Endothelial cell (in vitro differentiated cells): ENCODE data around the gene KRT2. TPM values are rescaled to one million over a fixed set of nuclear protein-coding genes. Genes with fewer than 3 reads are reported as not detected.

Experiments used
- DNase-seq: peaks from one replicate; pipeline ENCODE4 v3.0.0; 2021; ENCODE audit warnings: low spot score
- H3K27ac Mint-ChIP-seq: one replicate; pipeline ENCODE4 v1.8.0; 2021; ENCODE audit warnings: mixed read lengths, inconsistent platforms; ENCODE audit not compliant: unreplicated experiment
- H3K27me3 Mint-ChIP-seq: one replicate; pipeline ENCODE4 v1.8.0; 2021; ENCODE audit warnings: mild to moderate bottlenecking, moderate library complexity, mixed read lengths, inconsistent platforms; ENCODE audit not compliant: unreplicated experiment
- H3K36me3 Mint-ChIP-seq: one replicate; pipeline ENCODE4 v1.8.0; 2021; ENCODE audit warnings: mild to moderate bottlenecking, low read depth, mixed read lengths, inconsistent platforms; ENCODE audit not compliant: unreplicated experiment
- H3K4me1 Mint-ChIP-seq: one replicate; pipeline ENCODE4 v1.8.0; 2021; ENCODE audit warnings: mild to moderate bottlenecking, mixed read lengths, inconsistent platforms; ENCODE audit not compliant: unreplicated experiment
- H3K4me3 Mint-ChIP-seq: one replicate; pipeline ENCODE4 v1.8.0; 2021; ENCODE audit warnings: mild to moderate bottlenecking, mixed read lengths, inconsistent platforms; ENCODE audit not compliant: unreplicated experiment
- H3K9me3 Mint-ChIP-seq: one replicate; pipeline ENCODE4 v1.8.0; 2021; ENCODE audit warnings: mixed read lengths, inconsistent platforms; ENCODE audit not compliant: unreplicated experiment
- CTCF ChIP-seq: fragments of 200-600 bp; sonication (generic); IDR thresholded peaks from one replicate; pipeline ENCODE4 v1.5.0; 2021; ENCODE audit warnings: antibody characterized with exemption; ENCODE audit not compliant: unreplicated experiment
- total RNA-seq: library from RNA; stranded (reverse); fragmentation: NEBNext Ultra II Directional; extraction: Animal tissue kit (Norgen Biotek cat#: 25700); gene quantifications from one replicate; pipeline ENCODE4 v1.2.1, GENCODE V29; 2021; ENCODE audit not compliant: unreplicated experiment

KRT2 gene
- total RNA-seq, 1 donor from 2014 or later = not detected

DNA sequence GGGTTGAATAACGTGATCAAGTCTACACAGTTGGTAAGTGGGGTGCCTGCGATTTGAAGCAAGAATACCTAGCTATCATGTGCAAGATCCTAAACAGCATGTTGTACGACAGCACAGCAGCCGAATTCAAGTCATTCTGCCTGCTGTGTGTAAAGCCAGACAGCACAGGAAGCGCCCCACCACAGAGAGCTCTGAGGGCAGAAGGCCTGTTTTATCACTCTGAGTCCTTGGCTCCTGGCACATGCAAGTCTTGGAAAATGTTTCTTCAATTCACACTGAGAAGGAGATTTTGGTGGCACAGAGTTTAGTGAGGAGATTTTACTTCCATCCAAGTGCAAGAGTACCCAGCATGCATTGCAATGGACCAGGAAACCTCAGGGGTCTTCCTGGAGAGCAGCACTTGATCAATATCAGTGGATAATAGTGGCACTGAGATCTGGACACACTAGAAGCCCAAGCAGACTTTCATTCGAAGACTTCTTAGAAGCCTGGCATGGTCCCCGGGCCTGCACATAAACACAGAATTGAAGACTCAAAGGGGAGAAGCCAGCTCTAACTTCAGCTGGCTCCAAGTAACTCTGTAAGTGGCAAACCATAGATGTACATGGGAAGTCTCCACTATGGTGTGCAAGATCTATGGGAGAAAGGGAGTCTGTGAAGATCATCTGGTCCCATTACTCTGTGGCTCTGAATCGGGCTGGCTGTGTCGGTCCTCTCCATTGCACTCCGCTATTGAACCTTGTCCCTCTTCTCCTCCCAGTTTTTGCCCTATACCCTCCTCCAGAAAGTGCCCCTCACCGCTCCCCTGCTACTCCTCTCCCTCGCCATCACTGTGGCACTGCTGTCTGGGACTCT lies 29.7 kb upstream of the KRT2 start:
- no peak for TF ChIP-seq CTCF
- no peak overlapping the region for H3K4me3 Mint-ChIP-seq
- H3K4me1 Mint-ChIP-seq = no peaks in the 10 kb centered on the region
- no peaks in the 10 kb centered on the region for H3K36me3 Mint-ChIP-seq
- DNase-seq = no peak
- H3K27ac Mint-ChIP-seq = no peak overlapping the region
- no peaks in the 10 kb centered on the region for H3K9me3 Mint-ChIP-seq
- H3K27me3 Mint-ChIP-seq = peaks cover 10% of the 10 kb centered on the region

DNA sequence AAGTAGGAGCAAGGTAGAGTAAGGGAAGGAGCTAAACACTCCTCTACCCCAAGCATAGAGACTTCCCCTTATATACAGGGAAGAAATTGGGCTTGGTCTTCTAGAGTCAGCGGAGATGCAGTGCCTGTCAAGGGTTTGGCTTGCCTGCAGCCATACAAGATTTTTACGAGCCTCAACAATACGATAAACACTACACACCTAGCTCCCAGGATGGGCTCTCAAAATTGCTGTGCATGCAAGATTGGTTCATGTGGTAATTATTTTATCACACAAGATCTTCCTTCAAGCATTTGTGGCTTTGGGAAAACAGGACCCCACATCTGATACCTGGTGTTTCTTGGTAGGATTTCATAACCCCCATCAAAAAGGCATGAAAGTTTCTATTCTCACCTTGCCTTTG lies 28.4 kb upstream of the KRT2 start, which contains the start of gene KRT1:
TSS of gene KRT1 (minus strand) at position 45 of the 400 bp plus-strand sequence. CDS start 59 bp downstream, outside the sequence.
- Mint-ChIP-seq H3K36me3 (no peaks in the 10 kb centered on the region), H3K9me3 (no peaks in the 10 kb centered on the region), H3K4me1 (no peaks in the 10 kb centered on the region), H3K4me3 (no peak within 1 kb of the TSS), H3K27me3 (peaks cover 11% of the 10 kb centered on the region), H3K27ac (no peak within 1 kb of the TSS)
- DNase-seq = no peak
- no peak for TF ChIP-seq CTCF

DNA sequence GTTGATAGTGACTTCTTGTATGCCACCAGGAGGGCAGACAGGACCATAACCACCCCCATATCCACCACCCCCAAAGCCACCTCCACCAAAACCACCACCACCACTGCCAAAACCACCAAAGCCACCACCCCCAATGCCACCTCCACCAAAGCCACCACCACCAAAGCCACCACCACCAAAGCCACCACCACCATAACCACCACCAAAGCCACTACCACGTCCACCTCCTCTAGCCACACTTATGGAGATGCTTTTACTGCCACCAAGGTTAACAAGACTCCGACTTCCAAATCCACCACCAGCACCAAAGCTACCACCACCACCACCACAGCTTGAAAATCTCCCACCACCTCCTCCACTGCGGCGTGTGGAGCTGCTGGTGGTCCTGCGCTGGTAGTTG lies 27.9 kb upstream of the KRT2 start:
- no peak for DNase-seq
- H3K9me3 Mint-ChIP-seq = no peaks in the 10 kb centered on the region
- no peaks in the 10 kb centered on the region for H3K4me1 Mint-ChIP-seq
- no peaks in the 10 kb centered on the region for H3K36me3 Mint-ChIP-seq
- no peak for TF ChIP-seq CTCF
- H3K4me3 Mint-ChIP-seq = no peak overlapping the region
- H3K27me3 Mint-ChIP-seq = peaks cover 11% of the 10 kb centered on the region
- no peak overlapping the region for H3K27ac Mint-ChIP-seq

DNA sequence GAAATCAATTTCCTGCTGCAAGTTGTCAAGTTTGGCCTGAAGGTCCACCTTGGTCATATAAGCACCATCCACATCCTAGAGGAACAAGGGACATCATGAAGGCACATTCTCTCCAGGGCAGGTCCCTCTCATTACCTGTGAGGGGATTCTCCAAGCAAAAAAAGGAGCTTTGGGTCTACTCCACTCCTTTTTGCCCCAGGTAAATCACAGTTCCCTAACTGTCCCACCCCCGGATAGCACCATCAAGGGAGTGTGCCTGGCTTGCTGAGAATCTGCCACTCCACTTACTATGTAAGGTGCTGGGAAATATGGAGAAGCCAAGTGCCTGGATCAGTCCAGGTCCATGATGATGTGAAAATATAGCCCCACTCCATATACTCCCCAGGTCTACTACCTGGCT lies 25.7 kb upstream of the KRT2 start:
- no peak for DNase-seq
- peaks cover 4% of the 10 kb centered on the region for H3K27me3 Mint-ChIP-seq
- H3K4me3 Mint-ChIP-seq = no peak overlapping the region
- no peaks in the 10 kb centered on the region for H3K4me1 Mint-ChIP-seq
- no peaks in the 10 kb centered on the region for H3K9me3 Mint-ChIP-seq
- H3K27ac Mint-ChIP-seq = no peak overlapping the region
- H3K36me3 Mint-ChIP-seq = no peaks in the 10 kb centered on the region
- TF ChIP-seq CTCF = no peak

GRCh38 chr12:52677126-52677525 lies 25.1 kb upstream of the KRT2 start:
- Mint-ChIP-seq H3K4me3 (no peak overlapping the region), H3K27me3 (peaks cover 4% of the 10 kb centered on the region), H3K36me3 (no peaks in the 10 kb centered on the region), H3K27ac (no peak overlapping the region), H3K9me3 (no peaks in the 10 kb centered on the region), H3K4me1 (no peaks in the 10 kb centered on the region)
- TF ChIP-seq CTCF = no peak
- no peak for DNase-seq
